H9 (cell line): ENCODE results near the gene HERPUD2. TPM values are rescaled to one million over a fixed set of nuclear protein-coding genes. Genes with fewer than 3 reads are reported as not detected.

Experiments used
- DNase-seq: peaks from one replicate; pipeline ENCODE4 v3.0.0-alpha.2; 2017
- H2AFZ ChIP-seq: one replicate; pipeline ENCODE4 v1.6.1; 2013; ENCODE audit warnings: mild to moderate bottlenecking, low read length, control low read depth, moderate library complexity
- H2AK5ac ChIP-seq: 2 replicates; pipeline ENCODE4 v1.6.1; 2013; ENCODE audit warnings: low read length, control low read depth, mixed read lengths; ENCODE audit not compliant: insufficient read length
- H2BK120ac ChIP-seq: one replicate; pipeline ENCODE4 v1.6.1; 2013; ENCODE audit warnings: low read depth, mild to moderate bottlenecking, low read length, control low read depth, inconsistent platforms; ENCODE audit not compliant: poor library complexity, severe bottlenecking
- H2BK12ac ChIP-seq: 2 replicates; pipeline ENCODE4 v1.6.1; 2013; ENCODE audit warnings: low read length, control low read depth, mixed read lengths, low read depth; ENCODE audit not compliant: insufficient read length
- H2BK15ac ChIP-seq: 2 replicates; pipeline ENCODE4 v1.6.1; 2013; ENCODE audit warnings: low read depth, low read length, control low read depth
- H2BK20ac ChIP-seq: one replicate; pipeline ENCODE4 v1.6.1; 2013; ENCODE audit warnings: low read depth, mild to moderate bottlenecking, low read length, control low read depth, inconsistent platforms; ENCODE audit not compliant: poor library complexity, severe bottlenecking
- H2BK5ac ChIP-seq: 2 replicates; pipeline ENCODE4 v1.6.1; 2013; ENCODE audit warnings: low read length, control low read depth, mixed read lengths; ENCODE audit not compliant: insufficient read length
- H3K14ac ChIP-seq: 2 replicates; pipeline ENCODE4 v1.6.1; 2013; ENCODE audit warnings: low read length, control low read depth; ENCODE audit not compliant: insufficient read depth
- H3K18ac ChIP-seq: 2 replicates; pipeline ENCODE4 v1.6.1; 2013; ENCODE audit warnings: low read depth, mild to moderate bottlenecking, mixed read lengths, low read length, control low read depth; ENCODE audit not compliant: insufficient read length
- H3K23ac ChIP-seq: 2 replicates; pipeline ENCODE4 v1.6.1; 2013; ENCODE audit warnings: low read length, control low read depth, mixed read lengths, low read depth; ENCODE audit not compliant: insufficient read length
- H3K23me2 ChIP-seq: 2 replicates; pipeline ENCODE4 v1.6.1; 2013; ENCODE audit warnings: low read depth, mild to moderate bottlenecking, mixed read lengths, low read length, control low read depth; ENCODE audit not compliant: insufficient read length, poor library complexity, severe bottlenecking
- H3K27ac ChIP-seq: 2 replicates; pipeline ENCODE4 v1.5.1; 2013; ENCODE audit warnings: low read length, control low read depth, mixed read lengths, low read depth; ENCODE audit not compliant: insufficient read length
- H3K27me3 ChIP-seq: 2 replicates; pipeline ENCODE4 v1.6.1; 2013; ENCODE audit warnings: low read length, control low read depth, inconsistent platforms; ENCODE audit not compliant: insufficient read depth
- H3K4ac ChIP-seq: 2 replicates; pipeline ENCODE4 v1.6.1; 2013; ENCODE audit warnings: low read depth, mild to moderate bottlenecking, control low read depth, inconsistent platforms, low read length, moderate library complexity
- H3K4me1 ChIP-seq: 2 replicates; pipeline ENCODE4 v1.6.1; 2013; ENCODE audit warnings: low read length, control low read depth, inconsistent platforms; ENCODE audit not compliant: insufficient read depth
- H3K4me2 ChIP-seq: 2 replicates; pipeline ENCODE4 v1.6.1; 2013; ENCODE audit warnings: low read length, control low read depth, mixed read lengths; ENCODE audit not compliant: insufficient read length, insufficient read depth
- H3K56ac ChIP-seq: 2 replicates; pipeline ENCODE4 v1.6.1; 2013; ENCODE audit warnings: low read depth, mild to moderate bottlenecking, mixed read lengths, low read length, control low read depth; ENCODE audit not compliant: insufficient read length
- H3K79me1 ChIP-seq: 2 replicates; pipeline ENCODE4 v1.6.1; 2013; ENCODE audit warnings: low read depth, mild to moderate bottlenecking, moderate library complexity, low read length, control low read depth, inconsistent platforms; ENCODE audit not compliant: insufficient read depth, poor library complexity, severe bottlenecking
- H3K79me2 ChIP-seq: 2 replicates; pipeline ENCODE4 v1.6.1; 2013; ENCODE audit warnings: low read length, control low read depth, inconsistent platforms; ENCODE audit not compliant: insufficient read depth
- H3K9ac ChIP-seq: 2 replicates; pipeline ENCODE4 v1.6.1; 2013; ENCODE audit warnings: low read length, control low read depth, mixed read lengths; ENCODE audit not compliant: insufficient read length; ENCODE audit errors: extremely low read depth
- H3K9me3 ChIP-seq: one replicate; pipeline ENCODE4 v1.6.1; 2013; ENCODE audit warnings: low read depth, low read length, inconsistent platforms; ENCODE audit not compliant: control insufficient read depth
- H3T11ph ChIP-seq: one replicate; pipeline ENCODE4 v1.6.1; 2013; ENCODE audit warnings: mild to moderate bottlenecking, low read length, control low read depth, inconsistent platforms
- H4K20me1 ChIP-seq: one replicate; pipeline ENCODE4 v1.6.1; 2013; ENCODE audit not compliant: control insufficient read depth, insufficient read length, insufficient read depth
- H4K5ac ChIP-seq: 2 replicates; pipeline ENCODE4 v1.6.1; 2013; ENCODE audit warnings: low read depth, mild to moderate bottlenecking, mixed read lengths, low read length, control low read depth; ENCODE audit not compliant: insufficient read length
- H4K8ac ChIP-seq: replicated peaks from 2 replicates; pipeline ENCODE4 v1.6.1; 2013; ENCODE audit warnings: low read length, control low read depth, mixed read lengths, low read depth; ENCODE audit not compliant: insufficient read length
- H4K91ac ChIP-seq: 2 replicates; pipeline ENCODE4 v1.6.1; 2013; ENCODE audit warnings: low read depth, mild to moderate bottlenecking, moderate library complexity, mixed read lengths, low read length, control low read depth; ENCODE audit not compliant: insufficient read length
- H3K27ac Mint-ChIP-seq, 3 experiments: 2 replicates in 2 of 3; 3 replicates in 1 of 3; pipeline ENCODE4 v1.8.0; 2020 to 2021; ENCODE audit warnings: mixed read lengths in 3 of 3, mild to moderate bottlenecking in 1 of 3, moderate library complexity in 1 of 3
- H3K27me3 Mint-ChIP-seq: 2 replicates; pipeline ENCODE4 v1.8.0; 2021; ENCODE audit warnings: low read depth, mild to moderate bottlenecking, moderate library complexity, mixed read lengths
- H3K36me3 Mint-ChIP-seq, 3 experiments: 2 replicates in 2 of 3; 3 replicates in 1 of 3; pipeline ENCODE4 v1.8.0; 2020 to 2021; ENCODE audit warnings: low read depth in 3 of 3, mixed read lengths in 3 of 3; ENCODE audit not compliant: insufficient read depth in 1 of 3
- H3K4me1 Mint-ChIP-seq, 2 experiments: 2 replicates each; pipeline ENCODE4 v1.8.0; 2020; ENCODE audit warnings: mixed read lengths in 2 of 2
- H3K4me3 Mint-ChIP-seq, 2 experiments: 2 replicates in 1 of 2; 3 replicates in 1 of 2; pipeline ENCODE4 v1.8.0; 2020 to 2021; ENCODE audit warnings: mild to moderate bottlenecking in 2 of 2, mixed read lengths in 2 of 2, moderate library complexity in 1 of 2
- H3K9me3 Mint-ChIP-seq, 2 experiments: 2 replicates in 1 of 2; 3 replicates in 1 of 2; pipeline ENCODE4 v1.8.0; 2020; ENCODE audit warnings: mild to moderate bottlenecking in 2 of 2, mixed read lengths in 2 of 2, moderate library complexity in 1 of 2
- WGBS: extraction: QIAGEN DNeasy Blood & Tissue Kit; methylation state at CpG from one replicate; pipeline ENCODE4 v1.1.7; 2013; ENCODE audit warnings: missing lambda C conversion rate, low lambda C conversion rate, mixed read lengths; ENCODE audit not compliant: insufficient read length; ENCODE audit errors: extremely low coverage; 5-methylcytosine and 5-hydroxymethylcytosine counted together
- total RNA-seq: library from RNA; stranded (reverse); gene quantifications from 2 replicates; pipeline ENCODE4 v1.2.1, GENCODE V29; 2021
- TF ChIP-seq, protein P1 (sequence below): fragments of 200-600 bp; sonication (generic); conservative IDR thresholded peaks from 3 replicates; pipeline ENCODE4 v1.8.0; 2021; ENCODE audit warnings: antibody characterized with exemption, mild to moderate bottlenecking

The HERPUD2 gene
- total RNA-seq, 1 experiment from 2014 or later = 17.0 TPM

- no peak overlapping the region for H3K18ac ChIP-seq
- no peak overlapping the region for H3T11ph ChIP-seq
- no peak overlapping the region for H3K56ac ChIP-seq
- H4K20me1 ChIP-seq = no peaks in the 10 kb centered on the region
- no peaks in the 10 kb centered on the region; a peak in 1 of 7 replicates for H3K36me3 Mint-ChIP-seq
- H3K4me1 ChIP-seq = peaks cover 5% of the 10 kb centered on the region; the same call in 1 of the 2 replicates
- no peak overlapping the region for H3K4me3 Mint-ChIP-seq
- H2BK15ac ChIP-seq = no peak overlapping the region
- no peak overlapping the region for H2AK5ac ChIP-seq
- peaks cover 10% of the 10 kb centered on the region for H3K79me1 ChIP-seq
- TF ChIP-seq, protein P1, sequence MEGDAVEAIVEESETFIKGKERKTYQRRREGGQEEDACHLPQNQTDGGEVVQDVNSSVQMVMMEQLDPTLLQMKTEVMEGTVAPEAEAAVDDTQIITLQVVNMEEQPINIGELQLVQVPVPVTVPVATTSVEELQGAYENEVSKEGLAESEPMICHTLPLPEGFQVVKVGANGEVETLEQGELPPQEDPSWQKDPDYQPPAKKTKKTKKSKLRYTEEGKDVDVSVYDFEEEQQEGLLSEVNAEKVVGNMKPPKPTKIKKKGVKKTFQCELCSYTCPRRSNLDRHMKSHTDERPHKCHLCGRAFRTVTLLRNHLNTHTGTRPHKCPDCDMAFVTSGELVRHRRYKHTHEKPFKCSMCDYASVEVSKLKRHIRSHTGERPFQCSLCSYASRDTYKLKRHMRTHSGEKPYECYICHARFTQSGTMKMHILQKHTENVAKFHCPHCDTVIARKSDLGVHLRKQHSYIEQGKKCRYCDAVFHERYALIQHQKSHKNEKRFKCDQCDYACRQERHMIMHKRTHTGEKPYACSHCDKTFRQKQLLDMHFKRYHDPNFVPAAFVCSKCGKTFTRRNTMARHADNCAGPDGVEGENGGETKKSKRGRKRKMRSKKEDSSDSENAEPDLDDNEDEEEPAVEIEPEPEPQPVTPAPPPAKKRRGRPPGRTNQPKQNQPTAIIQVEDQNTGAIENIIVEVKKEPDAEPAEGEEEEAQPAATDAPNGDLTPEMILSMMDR = no peak
- no peak overlapping the region for H4K8ac ChIP-seq
- peaks cover 37 to 47% of the 10 kb centered on the region in 2 experiments for H3K4me1 Mint-ChIP-seq
- H2BK12ac ChIP-seq = no peak overlapping the region
- H3K79me2 ChIP-seq = no peaks in the 10 kb centered on the region; the same call in 1 of the 2 replicates
- DNase-seq = no peak
- H2AFZ ChIP-seq = no peak overlapping the region
- H3K23ac ChIP-seq = no peak overlapping the region
- H3K4ac ChIP-seq = no peak overlapping the region
- H3K14ac ChIP-seq = no peak overlapping the region
- H3K4me2 ChIP-seq = no peak overlapping the region
- no peaks in the 10 kb centered on the region for H3K27me3 Mint-ChIP-seq
- H3K27me3 ChIP-seq = no peaks in the 10 kb centered on the region
- no peaks in the 10 kb centered on the region for H3K9me3 Mint-ChIP-seq
- no peak overlapping the region for H4K5ac ChIP-seq
- H4K91ac ChIP-seq = no peak overlapping the region
- WGBS = no CpG with 5 or more reads among the region's 3 CpGs
- no peaks in the 10 kb centered on the region for H3K23me2 ChIP-seq
- no peaks in the 10 kb centered on the region for H3K9me3 ChIP-seq
- no peak overlapping the region for H2BK5ac ChIP-seq
- no peak overlapping the region for H2BK120ac ChIP-seq
- H2BK20ac ChIP-seq = no peak overlapping the region
- H3K27ac ChIP-seq = no peak overlapping the region
- no peak overlapping the region for H3K9ac ChIP-seq
- H3K27ac Mint-ChIP-seq = 0 out of 7 replicates have a peak overlapping the region, but pooled peaks of 1 of the 3 experiments have one; percentile 27
Observed at GRCh38 chr7:35677582-35678356, 17.2 kb downstream of the HERPUD2 start.
